ENCODE measurements around the gene UQCR10. TPM values are rescaled to one million over a fixed set of nuclear protein-coding genes. Genes with fewer than 3 reads are reported as not detected.

UQCR10 gene
- total RNA-seq, 2 donors from 2014 or later: 125 to 137 TPM

DNA sequence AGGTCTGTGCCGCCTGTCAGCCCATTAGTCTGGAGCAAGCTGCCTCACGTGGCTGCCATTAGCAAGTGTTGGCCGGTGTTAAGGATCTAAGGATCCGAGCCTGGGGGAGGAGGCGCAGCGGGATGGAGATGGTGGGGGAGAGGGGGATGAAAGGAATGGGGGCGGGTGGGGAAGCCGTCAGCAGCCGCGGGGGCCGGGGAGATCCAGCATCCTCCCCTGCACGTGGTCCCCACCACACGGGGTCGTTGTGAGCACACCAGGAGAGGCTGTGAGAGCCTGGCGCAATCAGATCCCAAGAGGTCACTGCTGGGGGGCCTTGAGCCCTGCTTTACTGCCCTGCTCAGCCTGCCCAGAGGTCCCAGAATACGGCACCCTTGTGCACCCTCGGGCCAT is 40.0 kb upstream of the UQCR10 start:
- H3K27me3 ChIP-seq: no peaks in the 10 kb centered on the region
- H3K4me1 ChIP-seq: no peaks in the 10 kb centered on the region
- H3K27ac ChIP-seq: no peak overlapping the region
- H3K4me3 ChIP-seq: no peak overlapping the region
- DNase-seq (ENCODE audit: low spot score): no peak
- TF ChIP-seq, protein P1, sequence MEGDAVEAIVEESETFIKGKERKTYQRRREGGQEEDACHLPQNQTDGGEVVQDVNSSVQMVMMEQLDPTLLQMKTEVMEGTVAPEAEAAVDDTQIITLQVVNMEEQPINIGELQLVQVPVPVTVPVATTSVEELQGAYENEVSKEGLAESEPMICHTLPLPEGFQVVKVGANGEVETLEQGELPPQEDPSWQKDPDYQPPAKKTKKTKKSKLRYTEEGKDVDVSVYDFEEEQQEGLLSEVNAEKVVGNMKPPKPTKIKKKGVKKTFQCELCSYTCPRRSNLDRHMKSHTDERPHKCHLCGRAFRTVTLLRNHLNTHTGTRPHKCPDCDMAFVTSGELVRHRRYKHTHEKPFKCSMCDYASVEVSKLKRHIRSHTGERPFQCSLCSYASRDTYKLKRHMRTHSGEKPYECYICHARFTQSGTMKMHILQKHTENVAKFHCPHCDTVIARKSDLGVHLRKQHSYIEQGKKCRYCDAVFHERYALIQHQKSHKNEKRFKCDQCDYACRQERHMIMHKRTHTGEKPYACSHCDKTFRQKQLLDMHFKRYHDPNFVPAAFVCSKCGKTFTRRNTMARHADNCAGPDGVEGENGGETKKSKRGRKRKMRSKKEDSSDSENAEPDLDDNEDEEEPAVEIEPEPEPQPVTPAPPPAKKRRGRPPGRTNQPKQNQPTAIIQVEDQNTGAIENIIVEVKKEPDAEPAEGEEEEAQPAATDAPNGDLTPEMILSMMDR (IDR thresholded peaks at IDR 0.05): peak in 1 of 2 donors; percentile 52
- peaks cover 7% of the 10 kb centered on the region for H3K36me3 ChIP-seq
- H3K9me3 ChIP-seq: no peaks in the 10 kb centered on the region

DNA sequence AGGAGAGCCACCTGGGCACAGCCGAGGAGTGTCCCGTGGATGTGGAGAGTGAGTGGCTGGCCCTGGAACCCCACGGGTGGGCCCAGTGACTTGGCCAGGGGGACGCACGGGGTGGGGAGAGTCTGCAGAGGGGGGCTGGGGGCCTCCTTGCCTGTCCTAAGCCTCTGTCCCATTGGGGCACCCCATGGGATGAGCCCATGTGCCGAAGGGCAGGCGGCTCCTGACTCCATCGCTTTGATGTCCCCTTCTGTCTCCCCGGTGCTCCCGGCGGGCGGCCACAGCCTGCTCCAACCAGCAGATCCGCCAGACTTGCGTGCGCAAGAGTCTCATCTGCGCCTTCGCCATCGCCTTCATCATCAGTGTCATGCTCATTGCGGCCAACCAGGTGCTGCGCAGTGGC is 38.0 kb upstream of the UQCR10 start:
- no peak for DNase-seq (ENCODE audit: low spot score)
- peaks cover 7% of the 10 kb centered on the region for H3K36me3 ChIP-seq
- TF ChIP-seq, protein P1 (IDR thresholded peaks at IDR 0.05): no peak

DNA sequence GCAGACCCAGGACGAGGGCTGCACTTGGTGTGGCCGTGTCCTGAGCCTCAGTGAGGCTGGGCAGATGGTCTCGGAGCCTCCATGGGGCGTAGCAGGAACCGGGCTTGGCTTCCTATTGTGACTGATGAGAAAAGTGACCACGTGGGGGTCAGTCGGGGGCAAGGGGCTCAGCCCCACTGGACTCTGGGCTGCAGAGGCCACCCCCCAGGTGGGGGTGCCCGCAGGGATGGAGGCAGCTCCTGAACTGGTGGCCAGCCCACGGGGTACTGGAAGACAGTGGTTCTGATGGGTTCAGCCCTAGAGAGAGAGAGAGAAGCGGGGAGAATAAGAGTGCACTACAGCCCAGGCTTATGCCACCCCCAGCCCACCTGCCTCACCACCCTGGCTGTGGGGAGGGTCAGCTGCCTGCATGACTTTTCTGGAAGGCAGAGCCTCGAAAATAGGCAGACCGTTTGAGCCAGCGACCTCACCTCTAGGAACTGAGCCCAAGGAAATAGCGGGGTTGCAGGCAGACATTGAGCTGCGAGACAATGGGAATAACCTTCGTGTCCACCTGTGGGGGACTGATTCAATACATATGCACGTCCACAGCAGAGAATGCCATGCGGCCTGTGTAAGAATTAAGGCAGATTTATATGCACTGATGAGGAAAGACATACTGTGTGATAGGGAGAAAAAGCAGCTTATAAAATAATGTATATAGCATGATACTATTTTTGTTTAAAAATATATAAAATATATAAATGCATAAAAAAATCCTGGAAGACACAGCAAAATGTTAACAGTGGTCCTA is 35.9 kb upstream of the UQCR10 start:
- Histone ChIP-seq H3K27me3 (no peaks in the 10 kb centered on the region), H3K9me3 (no peaks in the 10 kb centered on the region), H3K4me1 (no peaks in the 10 kb centered on the region), H3K27ac (no peak overlapping the region), H3K4me3 (no peak overlapping the region), H3K36me3 (peaks cover 7% of the 10 kb centered on the region)
- DNase-seq (ENCODE audit: low spot score): no peak
- TF ChIP-seq, protein P1 (IDR thresholded peaks at IDR 0.05): no peak

More for the DNA sequence above, 38.0 kb upstream of the UQCR10 start:
- Histone ChIP-seq H3K4me1 (no peaks in the 10 kb centered on the region), H3K4me3 (no peak overlapping the region), H3K27ac (no peak overlapping the region), H3K27me3 (no peaks in the 10 kb centered on the region), H3K9me3 (no peaks in the 10 kb centered on the region)

DNA sequence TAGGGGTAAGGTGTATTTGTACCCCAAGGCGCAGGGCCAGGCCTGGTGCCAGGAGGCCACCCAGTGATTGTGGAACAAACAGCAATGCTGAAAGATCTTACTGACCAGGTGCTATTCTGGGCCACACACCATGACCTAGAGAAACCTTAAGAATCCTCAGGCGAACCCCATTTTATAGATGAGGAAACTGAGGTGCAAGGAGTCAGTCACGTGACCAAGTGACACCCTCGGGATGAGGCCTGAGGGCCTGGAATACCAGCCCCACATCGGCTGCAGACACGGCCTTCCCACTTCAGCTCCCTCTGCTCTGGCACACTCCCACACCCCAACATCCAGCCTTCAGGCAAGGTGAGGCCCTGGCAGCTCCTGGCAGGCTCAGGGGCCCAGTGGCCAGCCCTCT is 34.3 kb upstream of the UQCR10 start:
- Histone ChIP-seq H3K27ac (no peak overlapping the region), H3K36me3 (peaks cover 7% of the 10 kb centered on the region), H3K27me3 (no peaks in the 10 kb centered on the region), H3K4me1 (no peaks in the 10 kb centered on the region), H3K9me3 (no peaks in the 10 kb centered on the region), H3K4me3 (no peak overlapping the region)
- TF ChIP-seq, protein P1 (IDR thresholded peaks at IDR 0.05): no peak
- DNase-seq (ENCODE audit: low spot score): no peak

DNA sequence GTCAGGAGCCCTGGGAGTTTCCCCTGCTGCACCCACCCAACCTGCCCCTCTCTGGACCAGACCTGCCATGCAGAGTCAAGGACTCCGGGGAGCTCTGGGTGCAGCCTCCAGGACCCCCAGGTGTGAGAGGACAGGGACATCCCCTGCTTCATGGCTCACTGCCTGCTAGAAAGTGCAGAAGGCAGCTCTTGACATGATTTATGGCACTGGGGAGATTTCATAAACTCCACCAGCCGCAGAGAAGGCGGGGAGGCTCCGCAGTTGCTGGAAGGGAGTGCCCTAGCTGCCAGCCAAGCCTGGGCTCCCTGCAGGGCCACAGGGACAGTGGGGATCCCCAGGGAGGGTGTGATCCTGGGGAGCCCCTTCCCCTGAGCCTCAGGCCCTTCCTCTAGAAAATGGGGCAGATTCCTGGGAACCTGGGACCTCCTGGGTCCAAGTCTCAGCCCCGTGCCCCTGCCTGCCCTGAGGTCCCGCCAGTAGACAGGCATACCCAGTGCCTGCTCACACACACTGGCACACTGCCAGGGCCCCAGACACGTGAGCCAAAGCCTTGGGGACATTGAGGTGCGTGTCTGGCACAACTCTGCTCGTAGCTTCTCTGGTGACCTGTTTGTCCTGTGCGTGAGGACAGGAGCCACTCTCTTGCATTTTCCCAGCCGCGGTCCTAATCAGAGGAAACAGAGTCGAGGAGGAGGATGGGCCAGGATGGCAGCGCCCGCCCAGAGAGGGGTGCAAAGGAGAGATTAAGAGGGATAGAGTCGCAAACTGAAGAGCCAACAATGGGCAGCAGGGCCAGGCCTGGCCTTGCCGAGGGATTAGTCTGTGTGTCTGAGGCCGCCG is 33.6 kb upstream of the UQCR10 start:
- no peaks in the 10 kb centered on the region for H3K4me1 ChIP-seq
- no peaks in the 10 kb centered on the region for H3K27me3 ChIP-seq
- DNase-seq (ENCODE audit: low spot score): no peak
- no peak overlapping the region for H3K27ac ChIP-seq
- no peaks in the 10 kb centered on the region for H3K9me3 ChIP-seq
- H3K4me3 ChIP-seq: no peak overlapping the region
- TF ChIP-seq, protein P1 (IDR thresholded peaks at IDR 0.05): no peak
- peaks cover 7% of the 10 kb centered on the region for H3K36me3 ChIP-seq
